NCI-H1694 (cell line): Measurements from ENCODE around the gene TAF10.
A peak's percentile ranks its signal among the peaks of the same experiment; 100 is the strongest.

ENCODE experiments used
- DNase-seq: peaks from one replicate; lab custom pipeline; 2025; lab: John Stamatoyannopoulos, UW

TAF10 gene

GRCh38 chr11:6612213-6613041 lies at the start of gene TAF10:
Gene TAF10, minus strand, starts transcription at chr11:6612216. Its CDS starts 27 bp downstream, at chr11:6612189.
- DNase-seq = peak; percentile 77

DNA sequence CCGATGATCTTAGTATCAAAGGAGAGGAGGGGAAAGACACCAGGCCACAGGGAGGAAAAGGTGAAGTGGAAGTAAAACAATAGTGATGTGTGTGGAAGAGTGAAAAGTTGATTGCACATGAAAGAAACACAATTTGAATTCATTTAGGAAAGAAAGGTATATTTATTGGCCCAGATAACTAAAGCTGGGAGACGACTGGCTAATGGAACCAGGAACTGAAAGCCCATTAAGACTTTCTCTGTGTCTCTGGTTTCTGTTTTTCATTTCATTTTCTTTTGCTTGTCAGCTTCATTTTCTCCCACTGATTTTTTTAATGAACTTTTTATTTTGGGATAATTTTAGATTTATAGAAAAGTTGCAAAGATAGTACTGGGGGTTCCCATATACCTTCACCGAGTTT lies 48.7 kb upstream of the TAF10 start:
- DNase-seq = no peak

DNA sequence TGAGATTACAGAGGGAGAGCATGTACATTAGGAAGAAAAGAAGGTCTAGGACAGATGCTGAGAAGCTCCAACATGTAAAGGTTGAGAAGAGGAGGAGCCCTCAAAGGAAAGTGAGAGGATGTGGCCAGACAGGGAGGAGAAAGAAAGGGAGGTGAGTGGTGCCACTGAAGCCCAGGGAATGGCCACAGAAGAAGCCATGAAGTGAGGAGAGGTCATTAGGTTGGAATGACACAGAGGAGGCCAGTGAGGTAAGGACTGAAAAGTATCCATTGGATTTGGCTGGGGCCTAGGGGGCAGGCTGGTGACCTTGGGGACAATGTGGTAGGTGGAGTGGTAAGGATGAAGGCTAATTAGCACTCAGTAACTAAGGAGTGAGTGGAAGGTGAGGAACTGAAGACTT lies 46.6 kb upstream of the TAF10 start:
- no peak for DNase-seq

DNA sequence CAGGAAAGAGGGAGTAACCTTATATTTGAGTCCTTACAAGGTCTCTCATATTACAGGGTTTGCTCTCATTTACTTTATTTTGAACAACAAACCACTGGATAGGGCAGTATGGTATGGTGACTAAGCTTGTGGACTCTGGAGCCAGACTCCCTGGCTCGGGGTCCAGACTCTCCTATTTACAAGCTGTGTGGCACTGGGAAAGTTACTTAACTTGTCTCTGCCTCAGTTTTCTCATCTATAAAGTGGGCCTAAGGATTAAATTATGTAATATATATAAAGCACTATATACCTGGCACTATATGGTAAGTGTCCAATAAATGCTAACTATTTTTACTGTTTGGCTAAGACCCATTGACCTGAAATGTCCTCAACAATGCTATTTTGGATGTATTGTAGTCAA lies 45.3 kb upstream of the TAF10 start:
- DNase-seq = no peak

- DNase-seq = no peak
Measured at GRCh38 chr11:6656936-6657335, 44.9 kb upstream of the TAF10 start.

DNA sequence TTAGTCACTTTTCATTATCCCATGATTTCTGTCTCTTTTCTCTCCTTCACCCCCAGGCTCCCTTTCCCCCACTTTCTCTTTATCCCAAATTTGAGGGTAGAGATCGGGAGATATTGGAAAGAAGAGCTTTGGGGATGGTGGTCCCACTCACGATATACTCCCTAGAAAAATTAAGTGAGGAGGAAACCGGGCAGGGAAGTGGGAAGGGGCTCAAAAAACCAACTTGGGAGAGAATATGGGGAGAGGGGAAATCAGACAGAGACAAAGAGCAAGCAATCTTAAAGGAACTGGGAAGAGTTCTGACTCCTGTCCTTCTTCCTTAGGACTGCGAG lies 44.5 kb upstream of the TAF10 start:
- DNase-seq = no peak

GRCh38 chr11:6655790-6656583 lies 44.0 kb upstream of the TAF10 start, which contains the start of gene DCHS1:
Gene DCHS1, minus strand, starts transcription at chr11:6655809. Its CDS starts 14,196 bp downstream, at chr11:6641613.
- no peak for DNase-seq

GRCh38 chr11:6655020-6655789 lies 43.2 kb upstream of the TAF10 start:
- no peak for DNase-seq

DNA sequence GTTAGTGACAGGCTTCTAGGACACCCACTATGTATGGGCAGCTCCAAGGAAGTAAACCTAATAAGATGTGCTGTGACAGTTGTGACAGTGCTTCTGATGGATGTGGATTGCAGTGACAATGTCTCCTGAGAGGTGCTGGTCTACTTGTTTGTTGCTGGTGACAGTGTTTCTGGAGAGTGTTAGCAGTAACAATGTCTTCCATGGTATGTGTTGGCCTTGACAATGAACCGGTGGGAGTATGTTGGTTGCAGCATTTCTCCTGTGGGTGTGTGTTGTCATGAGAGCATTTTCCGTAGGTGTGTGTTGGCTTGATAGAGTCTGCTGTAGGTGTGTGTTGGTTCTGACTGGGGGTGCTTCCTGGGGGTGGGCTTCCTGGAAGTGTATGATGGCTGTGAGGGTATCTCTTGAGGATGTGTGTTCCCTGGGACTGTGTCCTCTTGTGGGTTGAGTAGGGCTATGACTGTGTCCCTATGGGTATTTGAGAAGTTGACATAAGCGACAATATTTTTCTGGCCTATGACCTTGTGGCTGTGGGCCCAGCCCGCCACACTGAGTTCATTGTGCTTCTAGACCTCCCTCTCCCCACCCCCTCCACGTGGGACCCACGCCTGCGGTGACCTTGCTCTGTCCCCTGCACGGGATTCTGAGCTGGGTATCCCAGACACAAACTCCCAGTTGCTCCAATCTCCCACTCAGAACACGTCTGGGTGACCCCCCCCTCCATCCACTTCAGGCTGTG lies 42.4 kb upstream of the TAF10 start:
- DNase-seq = no peak

DNA sequence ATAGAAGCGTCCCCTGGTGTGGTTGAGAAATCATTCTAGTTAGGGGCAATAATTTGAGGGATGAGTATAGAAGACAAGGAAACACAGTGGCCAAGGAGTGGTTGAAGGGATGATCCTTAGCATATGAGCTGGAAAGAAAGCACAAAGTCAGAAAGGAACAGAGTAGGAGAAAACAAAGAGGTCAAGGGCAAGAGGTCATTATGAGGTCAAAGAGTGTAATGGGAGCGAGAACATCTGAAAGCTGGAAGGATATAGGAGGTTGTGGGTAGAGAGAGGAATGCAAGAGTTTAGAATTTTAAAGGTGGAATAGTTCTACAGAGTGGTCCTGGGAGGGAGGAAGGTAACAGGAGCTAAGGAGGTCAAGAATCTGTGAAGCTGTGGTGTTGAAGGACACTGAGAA lies 41.6 kb upstream of the TAF10 start:
- no peak for DNase-seq

DNA sequence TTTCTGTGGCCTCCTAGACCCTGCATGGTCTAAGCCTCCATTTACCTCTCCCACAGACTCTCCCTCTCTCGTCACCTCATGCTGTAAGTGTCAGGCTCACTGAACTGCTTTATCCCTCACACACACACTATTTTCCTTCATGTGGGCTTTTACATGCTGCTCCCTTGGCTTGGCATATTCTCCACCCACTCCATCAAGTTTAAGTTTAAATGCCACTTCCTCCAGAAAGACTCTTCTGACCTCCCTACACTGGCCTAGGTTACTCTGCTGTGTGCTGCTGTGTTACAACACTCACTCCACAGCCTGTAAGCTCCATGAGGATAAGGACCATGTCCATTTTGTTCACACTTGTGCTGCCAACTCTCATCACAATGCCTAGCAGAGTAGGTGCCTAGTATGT lies 41.1 kb upstream of the TAF10 start:
- no peak for DNase-seq

GRCh38 chr11:6652182-6652581 lies 40.2 kb upstream of the TAF10 start:
- DNase-seq = no peak

DNA sequence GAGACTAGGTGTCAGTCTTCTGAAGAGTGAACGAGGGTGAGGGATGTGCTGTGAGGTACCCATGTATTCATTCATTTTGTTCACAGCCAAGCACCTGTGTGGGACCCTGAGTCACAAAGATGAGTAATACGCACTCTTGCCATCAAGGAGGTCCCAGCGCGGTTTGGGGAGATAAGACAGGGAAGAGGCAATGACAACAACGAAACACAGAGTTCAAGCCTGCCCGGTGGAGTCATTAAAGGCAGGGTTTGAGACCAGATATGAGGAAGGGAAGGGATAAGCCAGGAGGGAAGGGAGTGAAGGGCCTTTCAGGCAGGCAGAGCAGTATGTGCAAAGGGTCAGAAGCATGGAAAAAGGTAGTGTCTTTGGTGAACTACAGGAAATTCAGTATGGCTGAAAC lies 39.0 kb upstream of the TAF10 start:
- no peak for DNase-seq

GRCh38 chr11:6650104-6650503 lies 38.1 kb upstream of the TAF10 start:
- DNase-seq = no peak

GRCh38 chr11:6648501-6648900 lies 36.5 kb upstream of the TAF10 start:
- DNase-seq = no peak

DNA sequence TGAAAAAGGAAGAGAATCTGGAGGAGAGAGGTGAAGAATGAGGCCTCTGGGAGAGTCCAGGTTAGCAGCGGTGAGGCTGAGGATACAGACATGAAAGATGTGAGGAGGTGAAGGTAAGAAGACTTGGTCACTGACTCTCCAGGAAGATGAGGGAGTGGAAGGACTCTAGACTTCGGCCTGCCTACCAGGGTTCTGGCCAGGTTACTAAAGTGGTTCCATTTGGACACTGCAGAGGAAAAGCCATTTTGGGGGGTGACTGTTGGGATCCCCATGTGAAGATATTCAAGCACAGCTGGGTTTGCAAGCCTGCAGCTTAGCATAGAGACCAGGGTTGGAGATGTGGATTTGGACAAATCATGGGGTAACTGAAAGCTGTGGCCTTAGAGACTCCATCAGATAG lies 35.8 kb upstream of the TAF10 start:
- no peak for DNase-seq

GRCh38 chr11:6646918-6647679 lies 35.1 kb upstream of the TAF10 start:
- no peak for DNase-seq

DNA sequence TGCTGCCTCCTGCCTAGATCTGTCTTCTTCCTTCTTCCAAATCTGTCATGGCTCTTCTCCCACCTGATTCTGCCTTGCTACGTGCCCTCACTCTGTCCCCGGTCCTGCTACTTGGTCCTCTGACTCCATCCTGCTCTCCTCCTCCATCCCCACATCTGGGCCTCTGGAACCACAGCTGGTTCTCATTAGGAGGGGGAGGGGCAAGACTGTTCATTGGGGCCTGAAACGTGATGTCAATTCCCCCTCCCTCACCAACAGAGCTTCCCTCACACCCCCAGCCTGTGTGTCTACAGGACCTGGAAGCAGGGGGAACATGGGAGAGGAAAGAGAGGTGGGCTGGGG lies 34.5 kb upstream of the TAF10 start:
- no peak for DNase-seq

- no peak for DNase-seq
Measured at GRCh38 chr11:6646071-6646470, 34.1 kb upstream of the TAF10 start.

DNA sequence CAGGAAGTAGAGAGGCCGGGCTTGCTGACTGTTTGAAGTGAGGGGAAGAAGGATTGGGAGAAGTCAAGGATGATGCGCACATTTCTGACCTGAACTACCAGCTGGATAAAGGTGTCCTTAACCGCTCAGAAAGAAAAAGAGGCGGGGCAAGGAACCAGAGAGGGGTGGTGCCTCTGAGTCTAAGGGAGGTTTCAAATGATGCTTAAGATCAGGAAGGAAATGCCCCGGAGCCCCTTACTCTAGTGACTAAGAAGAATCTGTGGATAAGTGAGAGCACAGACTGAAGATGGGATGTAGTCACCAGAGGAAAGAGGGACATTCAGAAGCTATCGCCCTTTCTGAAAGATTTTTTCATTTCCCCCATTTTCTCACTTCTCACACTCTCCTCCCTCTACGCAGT lies 30.9 kb upstream of the TAF10 start:
- no peak for DNase-seq

- no peak for DNase-seq
Measured at GRCh38 chr11:6640985-6641701, 29.1 kb upstream of the TAF10 start.
